Small intestine (tissue), 7 donors: ENCODE measurements around the gene TEDDM1. TPM values are rescaled to one million over a fixed set of nuclear protein-coding genes. Genes with fewer than 3 reads are reported as not detected.

Experiments used
- DNase-seq, 2 donors: peaks; one replicate each; pipeline versions ENCODE4 v3.0.0 to v3.0.0-alpha.2; 2013
- FAIRE-seq: peaks from 2 replicates; lab custom pipeline; 2012; peaks lifted over from hg19 to GRCh38; lab: Jason Lieb, UNC
- H3K27ac ChIP-seq, 3 donors: one replicate each; pipeline ENCODE4 v1.5.1; 2013; ENCODE audit warnings: low read length in 2 of 3, mild to moderate bottlenecking in 2 of 3, control low read depth in 1 of 3, inconsistent platforms in 1 of 3, low read depth in 1 of 3, moderate library complexity in 1 of 3
- H3K27me3 ChIP-seq, 3 donors: one replicate each; pipeline ENCODE4 v1.6.1; 2013; ENCODE audit warnings: low read length in 3 of 3, inconsistent platforms in 1 of 3; ENCODE audit not compliant: control insufficient read depth in 3 of 3, insufficient read depth in 3 of 3
- H3K36me3 ChIP-seq, 3 donors: one replicate each; pipeline ENCODE4 v1.6.1; 2013; ENCODE audit warnings: low read length in 3 of 3, inconsistent platforms in 1 of 3, low read depth in 1 of 3, mild to moderate bottlenecking in 1 of 3, moderate library complexity in 1 of 3; ENCODE audit not compliant: control insufficient read depth in 3 of 3, insufficient read depth in 2 of 3
- H3K4me1 ChIP-seq, 3 donors: one replicate each; pipeline ENCODE4 v1.6.1; 2013; ENCODE audit warnings: low read length in 2 of 3, inconsistent platforms in 1 of 3, low read depth in 1 of 3, mild to moderate bottlenecking in 1 of 3, moderate library complexity in 1 of 3; ENCODE audit not compliant: control insufficient read depth in 3 of 3, insufficient read depth in 2 of 3
- H3K4me3 ChIP-seq, 3 donors: one replicate each; pipeline ENCODE4 v1.5.1; 2013; ENCODE audit warnings: low read length in 3 of 3, control low read depth in 1 of 3, inconsistent platforms in 1 of 3, low read depth in 1 of 3, mild to moderate bottlenecking in 1 of 3, moderate library complexity in 1 of 3
- H3K9me3 ChIP-seq, 2 donors: one replicate each; pipeline ENCODE4 v1.6.1; 2013; ENCODE audit warnings: low read depth in 1 of 2, low read length in 1 of 2; ENCODE audit not compliant: control insufficient read depth in 2 of 2, insufficient read depth in 1 of 2
- WGBS, 3 donors: extraction: QIAGEN DNeasy Blood & Tissue Kit; methylation state at CpG; one replicate each; pipeline ENCODE4 v1.1.7; 2013; 5-methylcytosine and 5-hydroxymethylcytosine counted together
- polyA plus RNA-seq, 4 donors: library from polyadenylated mRNA; stranded (reverse) in 3 of 4; unstranded in 1 of 4; fragments of 200-250 nt in 3 of 4; fragments of 120-200 nt in 1 of 4; gene quantifications; one replicate each; pipeline versions ENCODE4 v1.2.1 to v1.2.3, GENCODE V29; 2013
- donor health status: healthy with polysubstance abuse.
- donor health status: control.
- donor health status: control.
- donor health status: Bipolar disorder and iron deficiency.
- donor health status: healthy.

Gene TEDDM1
- polyA plus RNA-seq, 4 donors = 0.16 TPM; not detected in 3

DNA sequence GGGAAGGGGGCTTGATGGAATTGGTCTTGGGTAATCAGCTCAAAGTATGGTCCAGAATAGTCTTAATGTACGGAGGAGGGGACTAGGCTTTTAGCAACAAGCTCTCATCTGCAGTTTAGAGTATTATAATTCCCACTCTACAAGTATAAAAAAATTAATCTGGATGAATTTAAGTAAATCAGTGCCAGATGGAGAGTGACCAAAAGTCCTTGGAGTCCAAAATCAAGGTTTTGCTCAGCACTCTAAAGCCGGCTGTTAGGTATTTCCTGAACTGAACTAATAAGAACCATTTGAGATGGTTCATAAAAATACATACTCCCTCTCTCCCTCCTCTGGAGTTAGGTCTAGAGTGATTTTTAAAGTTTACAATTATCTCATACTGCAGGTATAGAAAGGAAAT lies 32.5 kb downstream of the TEDDM1 start:
- Histone ChIP-seq H3K4me1 (no peaks in the 10 kb centered on the region), H3K4me3 (no peak overlapping the region), H3K9me3 (no peaks in the 10 kb centered on the region), H3K27ac (no peak overlapping the region), H3K27me3 (no peaks in the 10 kb centered on the region), H3K36me3 (no peaks in the 10 kb centered on the region)
- WGBS, 3 donors = 63 to 90% (median 86%) methylated on average over 2 of the region's 2 CpGs
- DNase-seq = no peak
- FAIRE-seq = no peak

DNA sequence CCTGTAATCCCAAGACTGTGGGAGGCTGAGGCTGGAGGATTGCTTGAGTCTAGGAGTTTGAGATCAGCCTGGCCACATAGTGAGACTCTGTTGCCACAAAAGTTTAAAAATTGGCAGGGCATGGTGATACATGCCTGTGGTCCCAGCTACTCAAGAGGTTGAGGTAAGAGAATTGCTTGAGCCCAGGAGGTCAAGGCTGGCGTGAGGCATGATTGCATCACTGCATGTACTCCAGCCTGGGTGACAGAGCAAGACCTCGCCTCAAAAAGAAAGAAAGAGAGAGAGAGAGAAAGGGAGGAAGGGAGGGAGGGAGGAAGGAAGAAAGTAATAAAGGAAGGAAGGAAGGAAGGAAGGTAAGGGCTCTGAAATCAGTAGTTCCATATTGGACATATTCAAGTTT lies 33.9 kb downstream of the TEDDM1 start:
- WGBS, 3 donors = 81 to 88% (median 88%) methylated on average over 2 of the region's 2 CpGs
- DNase-seq (no peak), FAIRE-seq (no peak)
- Histone ChIP-seq H3K9me3 (no peaks in the 10 kb centered on the region), H3K4me1 (no peaks in the 10 kb centered on the region), H3K4me3 (no peak overlapping the region), H3K27ac (no peak overlapping the region), H3K27me3 (no peaks in the 10 kb centered on the region), H3K36me3 (no peaks in the 10 kb centered on the region)

GRCh38 chr1:182359645-182360044 lies 40.8 kb downstream of the TEDDM1 start:
- no peaks in the 10 kb centered on the region for H3K36me3 ChIP-seq
- FAIRE-seq (no peak), DNase-seq (no peak)
- no peaks in the 10 kb centered on the region for H3K9me3 ChIP-seq
- H3K27me3 ChIP-seq = no peaks in the 10 kb centered on the region
- 51 to 60% (median 54%) methylated on average over 7 of the region's 7 CpGs for WGBS, 3 donors
- no peak overlapping the region for H3K4me3 ChIP-seq
- H3K27ac ChIP-seq = no peak overlapping the region
- no peaks in the 10 kb centered on the region for H3K4me1 ChIP-seq

DNA sequence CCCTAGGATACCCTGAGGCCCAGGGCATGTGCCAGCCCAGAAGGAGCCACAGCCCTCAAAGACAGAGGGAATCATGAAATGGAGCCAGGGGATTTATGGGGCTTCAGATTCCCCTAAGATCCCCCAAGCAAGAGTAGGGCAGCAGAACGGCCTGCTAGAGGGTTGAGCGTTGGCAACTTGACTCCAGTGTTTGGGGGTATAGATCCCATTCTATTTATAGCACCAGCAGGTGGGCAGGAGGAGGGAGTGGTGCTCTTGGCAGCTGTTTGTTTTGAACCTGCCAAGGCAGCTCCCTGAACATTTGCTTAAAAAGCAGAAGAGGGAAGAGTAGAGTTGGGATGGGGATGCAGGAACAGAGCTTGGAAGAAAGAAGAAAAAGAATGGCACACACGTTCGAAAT lies 42.6 kb downstream of the TEDDM1 start:
- no peak overlapping the region for H3K27ac ChIP-seq
- WGBS, 3 donors = 79 to 85% (median 81%) methylated on average over 4 of the region's 4 CpGs
- FAIRE-seq = no peak

DNA sequence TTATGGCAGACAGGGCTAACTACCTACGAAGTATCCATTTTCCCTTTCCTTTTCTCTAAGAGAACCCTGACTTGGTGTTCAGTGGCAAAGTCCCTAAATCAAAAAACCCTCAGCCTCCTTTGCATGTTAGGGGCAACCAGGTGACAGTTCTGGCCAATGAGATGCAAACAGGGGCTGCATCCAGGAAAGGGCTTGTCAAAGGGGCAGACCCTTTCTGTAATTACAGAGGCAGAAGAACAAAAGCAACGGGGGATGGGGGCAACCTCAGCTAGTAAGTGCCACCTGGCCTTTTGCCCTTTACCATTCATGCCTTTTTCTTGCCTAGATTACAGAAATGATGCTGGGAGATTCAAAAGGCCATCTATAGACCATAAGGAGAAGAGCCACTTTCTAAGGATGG lies 43.3 kb downstream of the TEDDM1 start:
- H3K36me3 ChIP-seq = no peaks in the 10 kb centered on the region
- no peak overlapping the region for H3K27ac ChIP-seq
- no peaks in the 10 kb centered on the region for H3K9me3 ChIP-seq
- no peaks in the 10 kb centered on the region for H3K27me3 ChIP-seq
- WGBS, 3 donors = 59 to 67% (median 67%) methylated on average over 2 of the region's 2 CpGs
- DNase-seq (no peak), FAIRE-seq (no peak)
- no peaks in the 10 kb centered on the region for H3K4me1 ChIP-seq
- no peak overlapping the region for H3K4me3 ChIP-seq

More for the DNA sequence above, 42.6 kb downstream of the TEDDM1 start:
- no peak overlapping the region for H3K4me3 ChIP-seq
- no peak for DNase-seq
- H3K4me1 ChIP-seq = no peaks in the 10 kb centered on the region
- H3K36me3 ChIP-seq = no peaks in the 10 kb centered on the region
- H3K27me3 ChIP-seq = no peaks in the 10 kb centered on the region
- no peaks in the 10 kb centered on the region for H3K9me3 ChIP-seq

DNA sequence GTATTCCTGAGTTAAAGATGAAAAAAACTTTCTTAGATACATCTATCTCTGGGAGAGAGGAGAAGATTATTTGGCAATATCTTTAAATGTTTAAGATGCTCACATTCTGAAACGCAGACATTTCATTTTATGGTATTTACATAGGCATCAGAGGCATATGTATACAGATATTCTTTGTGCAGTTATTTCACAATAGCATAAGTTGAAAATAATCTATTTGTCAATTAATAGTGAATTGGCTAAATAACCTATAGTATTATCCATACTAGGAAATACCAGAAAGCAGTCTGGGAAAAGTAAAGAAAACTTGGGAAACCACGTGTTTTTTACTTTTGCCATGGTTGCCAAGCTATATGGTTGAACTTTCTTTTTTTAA lies 44.8 kb downstream of the TEDDM1 start:
- DNase-seq (no peak), FAIRE-seq (no peak)
- Histone ChIP-seq H3K36me3 (no peaks in the 10 kb centered on the region), H3K4me3 (no peak overlapping the region), H3K9me3 (no peaks in the 10 kb centered on the region), H3K4me1 (no peaks in the 10 kb centered on the region), H3K27ac (no peak overlapping the region), H3K27me3 (no peaks in the 10 kb centered on the region)
- WGBS, 3 donors = 55 to 75% (median 71%) methylated on average over 2 of the region's 2 CpGs

DNA sequence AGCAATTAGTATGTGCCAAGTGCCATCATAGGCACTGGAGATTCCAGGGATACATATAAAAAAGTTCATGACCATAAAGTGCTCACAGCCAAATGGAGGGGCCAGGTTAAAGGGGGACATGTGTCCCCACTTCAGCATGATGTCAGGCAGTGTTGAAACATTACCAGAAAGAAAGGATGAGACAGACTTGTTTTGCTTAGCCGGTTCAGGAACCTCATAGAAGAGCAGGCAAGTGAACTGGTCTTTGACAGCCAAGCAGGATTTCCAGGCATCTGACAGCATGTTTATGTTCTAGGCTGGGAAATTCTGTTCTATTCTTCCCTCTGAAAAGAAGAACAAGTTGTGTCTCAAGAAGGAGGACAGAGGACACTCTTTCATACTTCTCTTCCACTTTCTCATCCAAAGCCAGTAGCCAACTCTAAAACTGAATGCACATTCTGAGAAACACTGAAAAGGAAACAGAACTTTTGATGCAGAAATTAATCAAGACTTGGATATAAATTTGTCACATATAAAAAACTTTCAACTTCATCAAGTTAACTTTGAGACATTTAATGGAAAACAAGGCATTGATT lies 48.6 kb downstream of the TEDDM1 start:
- 70 to 88% (median 76%) methylated on average over 1 of the region's 1 CpG for WGBS, 3 donors
- no peak for FAIRE-seq
- Histone ChIP-seq H3K4me3 (no peak overlapping the region), H3K9me3 (no peaks in the 10 kb centered on the region), H3K36me3 (no peaks in the 10 kb centered on the region), H3K27ac (no peak overlapping the region), H3K4me1 (no peaks in the 10 kb centered on the region), H3K27me3 (no peaks in the 10 kb centered on the region)
- no peak for DNase-seq

DNA sequence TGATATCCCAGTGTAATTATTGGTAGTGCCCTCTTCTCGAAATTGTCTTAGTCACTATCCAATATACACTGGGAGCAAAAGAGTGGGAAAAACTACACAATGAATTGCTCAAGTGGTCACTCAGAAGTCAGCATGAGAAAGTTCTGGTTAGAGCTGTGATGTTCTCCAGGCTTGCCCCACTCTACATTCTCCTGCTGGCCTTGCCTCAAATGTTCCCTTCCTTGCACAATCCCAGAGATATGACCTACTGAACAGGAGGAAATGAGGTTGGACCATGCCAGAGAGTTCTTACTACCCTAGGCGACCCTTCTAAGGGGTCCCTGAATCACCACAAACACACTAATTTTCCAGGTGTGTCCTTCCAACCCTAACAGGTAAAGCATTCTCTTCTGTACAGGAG lies 49.6 kb downstream of the TEDDM1 start:
- H3K27me3 ChIP-seq = no peaks in the 10 kb centered on the region
- H3K4me3 ChIP-seq = no peak overlapping the region
- DNase-seq (no peak), FAIRE-seq (no peak)
- H3K36me3 ChIP-seq = no peaks in the 10 kb centered on the region
- H3K4me1 ChIP-seq = no peaks in the 10 kb centered on the region
- WGBS, 3 donors = 75 to 89% (median 83%) methylated on average over 2 of the region's 2 CpGs
- H3K27ac ChIP-seq = no peak overlapping the region
- H3K9me3 ChIP-seq = no peaks in the 10 kb centered on the region
